GM18502 (cell line): ENCODE data around the gene PCSK2.

Experiments
- ATAC-seq: cut with Tn5 transposase; IDR thresholded peaks from one replicate; pipeline ENCODE4 v1.9.1; 2021; ENCODE audit warnings: mild to moderate bottlenecking; ENCODE audit not compliant: unreplicated experiment, poor library complexity

PCSK2 gene

GRCh38 chr20:17327185-17328148, 100.6 kb downstream of the PCSK2 start:
- no peak for ATAC-seq

GRCh38 chr20:17334932-17335331, 108.1 kb downstream of the PCSK2 start:
- no peak for ATAC-seq

- ATAC-seq, result no peak
These were observed 112.2 kb downstream of the PCSK2 start for GRCh38 chr20:17339000-17339399.

- ATAC-seq, result no peak
These were observed 116.3 kb downstream of the PCSK2 start for GRCh38 chr20:17343091-17343490.

DNA sequence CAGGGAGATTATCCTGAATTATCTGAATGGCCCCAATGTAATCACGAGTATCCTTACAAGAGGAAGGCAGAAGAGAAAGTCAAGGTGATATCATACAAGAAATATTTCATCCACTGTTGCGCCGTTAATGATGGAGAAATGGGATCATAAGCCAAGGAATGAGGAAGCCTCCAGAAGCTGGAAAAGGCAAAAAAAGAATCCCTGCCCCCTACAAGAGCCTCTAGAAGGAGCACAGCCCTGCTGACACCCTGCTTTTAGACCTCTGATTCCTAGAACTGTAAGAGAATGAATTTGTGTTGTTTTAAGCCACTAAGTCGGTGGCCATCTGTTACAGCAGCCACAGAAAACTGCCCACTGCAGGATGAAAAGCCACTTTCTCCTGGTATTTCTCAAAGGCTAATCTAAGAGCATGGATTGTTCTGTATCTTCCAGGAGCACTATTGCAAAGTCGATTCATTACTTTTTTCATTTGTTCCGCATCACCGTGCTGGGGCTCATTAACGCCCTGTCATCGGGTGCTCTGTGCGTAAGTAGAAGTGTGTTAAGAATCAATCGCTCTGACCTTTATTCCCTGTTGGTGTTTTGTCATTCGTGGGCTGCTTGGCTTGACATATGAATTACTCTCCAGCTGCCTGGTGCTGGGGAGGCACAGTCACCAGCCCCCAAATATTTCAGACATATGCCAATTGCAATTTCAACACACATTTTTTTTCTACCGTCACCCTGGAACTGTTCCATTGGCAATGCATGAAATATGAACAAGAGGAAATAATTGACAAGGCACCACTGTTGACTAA, 117.0 kb downstream of the PCSK2 start:
- ATAC-seq, result no peak

DNA sequence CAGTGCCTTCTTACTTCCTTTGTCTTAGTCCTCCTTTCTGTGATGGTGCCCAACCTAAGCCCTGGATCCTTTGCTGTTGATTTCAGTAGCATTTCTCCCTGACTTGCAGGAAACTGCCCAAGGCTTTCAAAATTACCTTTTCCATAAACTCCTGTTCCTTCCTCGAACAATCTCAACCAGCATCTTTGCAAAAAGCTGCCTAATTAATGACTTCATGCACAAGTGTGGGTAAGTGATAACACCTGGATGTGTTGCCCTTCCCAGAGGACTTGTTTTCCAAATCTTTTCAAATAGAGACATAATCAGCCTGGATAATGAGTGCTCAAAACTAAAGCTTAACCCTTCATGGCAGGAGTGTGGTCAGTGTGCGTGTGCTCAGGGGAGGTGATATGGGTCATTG, 118.0 kb downstream of the PCSK2 start:
- no peak for ATAC-seq

GRCh38 chr20:17345321-17345720, 118.5 kb downstream of the PCSK2 start:
- ATAC-seq, result no peak

DNA sequence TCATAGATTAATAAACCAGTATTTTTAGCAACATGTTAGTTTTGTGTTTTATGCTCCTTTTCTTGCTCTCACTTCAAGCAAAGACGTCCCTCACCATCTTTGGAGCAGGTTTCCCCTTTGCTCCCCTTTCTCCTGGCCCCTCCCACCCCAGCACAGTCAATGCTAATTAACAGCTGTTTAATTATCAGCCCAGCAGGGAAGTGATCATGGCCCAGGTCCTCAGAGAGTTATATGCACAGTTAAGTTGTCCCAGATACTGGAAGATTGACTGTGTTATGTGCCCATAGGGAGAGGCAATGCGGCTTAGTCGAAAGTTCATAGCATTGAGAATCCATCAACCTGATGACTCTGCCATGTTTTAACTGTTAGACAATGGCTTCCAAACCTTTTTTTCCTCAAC, 123.5 kb downstream of the PCSK2 start:
- ATAC-seq, result no peak

GRCh38 chr20:17357238-17357637, 130.4 kb downstream of the PCSK2 start:
- no peak for ATAC-seq

DNA sequence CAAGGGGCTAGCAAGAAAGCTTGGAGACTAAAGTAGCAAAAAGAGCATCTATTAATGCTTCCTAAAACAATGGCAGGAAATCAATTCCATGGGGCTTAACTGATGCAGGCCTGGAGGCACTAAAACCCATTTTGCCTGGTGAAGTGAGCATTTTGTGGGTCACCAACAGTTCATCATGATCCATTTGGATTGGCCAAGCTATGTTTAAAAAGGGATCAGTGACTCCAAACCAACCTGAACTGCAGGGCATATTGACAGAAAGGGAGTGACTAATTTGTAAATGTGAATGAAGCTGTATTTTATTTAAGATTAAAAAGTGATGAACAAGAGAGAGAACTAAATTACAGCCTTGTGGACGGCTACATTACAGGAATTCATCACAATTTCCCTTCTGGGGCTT, 132.0 kb downstream of the PCSK2 start:
- ATAC-seq, result no peak

DNA sequence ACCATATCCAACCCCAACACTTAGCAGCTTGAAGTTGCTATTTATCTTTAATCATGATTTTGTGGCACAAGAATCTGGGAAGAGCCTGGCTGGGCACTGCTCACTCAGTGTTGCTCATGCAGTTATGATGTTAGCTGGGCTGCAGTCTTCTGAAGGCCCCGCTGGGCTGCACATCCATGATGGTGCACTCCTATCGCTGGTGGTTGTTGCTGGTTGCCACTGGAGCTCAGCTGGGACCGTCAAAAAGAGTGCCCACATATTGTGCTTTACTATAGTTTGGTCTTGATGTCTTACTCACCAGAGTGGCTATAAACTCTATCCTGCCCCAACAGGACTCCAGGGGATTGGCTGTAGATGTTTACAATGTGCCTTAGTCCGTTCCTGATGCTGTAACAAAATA, 137.8 kb downstream of the PCSK2 start:
- ATAC-seq, result no peak

DNA sequence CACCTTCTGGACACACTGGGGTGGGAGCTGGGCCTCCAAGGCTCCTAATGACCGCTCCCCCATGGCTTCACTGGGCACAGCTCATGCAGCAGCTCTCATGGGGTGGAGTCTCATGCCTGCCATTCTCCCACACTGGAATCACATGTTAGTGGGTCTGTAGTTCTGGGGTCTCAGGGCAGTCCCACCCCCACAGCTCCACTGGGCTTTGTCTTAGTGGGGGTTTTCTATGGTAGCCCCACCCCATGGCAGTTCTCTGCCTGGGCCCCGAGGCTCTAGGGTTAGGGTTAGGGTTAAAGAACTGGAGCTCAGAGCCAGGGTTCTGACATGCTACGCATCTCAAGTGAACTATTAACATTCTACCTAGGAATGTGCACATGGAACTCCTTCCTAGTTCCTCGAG, 139.0 kb downstream of the PCSK2 start:
- no peak for ATAC-seq

- no peak for ATAC-seq
These were observed 142.7 kb downstream of the PCSK2 start for GRCh38 chr20:17369506-17369905.

GRCh38 chr20:17372806-17373440, 146.1 kb downstream of the PCSK2 start:
- no peak for ATAC-seq

DNA sequence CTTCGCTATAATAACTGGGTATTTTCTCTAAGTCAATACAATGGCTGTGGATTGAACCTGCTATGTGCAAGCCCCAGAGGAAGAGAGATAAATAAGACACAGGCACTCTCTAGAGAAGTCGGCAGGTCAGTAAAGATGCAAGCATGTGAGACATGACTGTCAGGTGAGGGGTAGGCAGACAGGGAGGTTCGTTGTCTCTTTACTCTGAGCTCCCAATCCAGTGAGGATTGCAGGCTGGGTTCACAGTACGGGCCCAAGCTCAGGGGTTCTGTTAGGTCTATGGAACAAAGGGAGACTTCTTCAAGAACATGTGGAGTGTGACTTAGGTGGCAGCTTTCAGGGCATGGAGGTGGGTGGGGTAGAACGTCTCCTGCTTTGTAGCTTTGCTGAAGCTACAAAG, 147.2 kb downstream of the PCSK2 start:
- ATAC-seq, result no peak

DNA sequence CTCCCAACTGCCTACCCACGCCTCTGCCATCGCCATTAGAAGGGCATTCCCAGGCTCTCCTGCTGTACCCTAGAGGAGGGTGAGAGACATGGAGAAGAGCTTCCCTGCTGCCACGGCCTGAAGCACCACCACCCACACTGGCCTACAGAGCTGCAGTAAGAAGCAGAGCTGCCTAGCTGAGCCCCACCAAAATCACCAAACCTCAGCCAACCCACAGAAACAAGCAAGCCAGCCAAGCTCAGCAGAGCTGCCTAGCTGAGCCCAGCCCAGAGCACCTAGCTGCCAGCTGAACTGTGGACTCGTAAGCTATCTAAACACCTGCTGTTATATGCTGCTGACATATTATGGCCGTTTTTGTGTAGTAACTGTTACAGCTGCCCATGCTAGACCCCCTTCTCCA, 149.2 kb downstream of the PCSK2 start:
- ATAC-seq, result no peak

DNA sequence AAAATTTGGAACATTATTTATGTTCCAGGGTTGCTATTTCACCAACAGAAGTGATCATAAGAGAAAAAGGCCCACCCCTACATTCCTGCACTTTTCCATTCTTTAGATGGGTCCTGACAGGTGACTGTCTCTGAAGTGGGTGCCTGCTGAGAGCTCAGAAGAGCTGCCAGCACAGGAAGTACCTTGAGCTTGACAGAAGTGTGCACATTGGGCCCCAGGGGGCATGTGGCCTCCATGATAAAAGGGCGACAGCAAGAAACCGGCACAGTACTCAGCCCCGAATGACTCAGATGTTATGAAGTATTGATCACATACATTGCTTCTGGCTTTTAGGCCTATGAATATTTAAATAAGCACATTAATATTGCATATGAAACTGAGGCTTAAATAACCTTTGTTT, 150.4 kb downstream of the PCSK2 start:
- no peak for ATAC-seq

- no peak for ATAC-seq
These were observed 152.8 kb downstream of the PCSK2 start for GRCh38 chr20:17379651-17380050.

GRCh38 chr20:17380801-17381200, 154.0 kb downstream of the PCSK2 start:
- no peak for ATAC-seq

DNA sequence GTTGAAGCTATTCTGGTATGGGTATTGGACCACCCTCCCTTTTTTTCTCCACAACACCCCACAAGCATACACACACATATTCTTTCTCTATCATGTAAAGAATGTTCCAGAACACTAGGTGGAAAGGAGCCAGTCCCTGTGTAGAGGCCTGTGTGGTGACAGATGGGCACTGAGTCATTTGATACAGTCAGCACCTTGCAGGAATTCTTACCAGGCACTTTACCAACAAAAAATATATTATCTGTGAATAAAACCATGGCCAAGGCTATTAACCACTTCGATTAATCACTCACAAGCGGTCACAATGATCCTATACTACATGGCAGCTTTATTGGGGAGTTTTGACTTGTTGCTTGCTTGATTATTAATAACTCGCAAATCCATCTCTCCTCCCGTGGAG, 154.9 kb downstream of the PCSK2 start:
- no peak for ATAC-seq

GRCh38 chr20:17385798-17386197, 159.0 kb downstream of the PCSK2 start:
- ATAC-seq, result no peak
